Stimulated activated naive CD4-positive, alpha-beta T cell (primary cell): ENCODE results near the gene STT3A.
"Not testable (repeated sequence)": the region's sequence is repeated elsewhere in the genome, so short reads cannot be mapped to it uniquely, and the experiment has no call there.

Source experiments
- DNase-seq, 6 experiments: peaks; one replicate each; lab custom pipeline; 2025; lab: John Stamatoyannopoulos, UW

Gene STT3A

DNA sequence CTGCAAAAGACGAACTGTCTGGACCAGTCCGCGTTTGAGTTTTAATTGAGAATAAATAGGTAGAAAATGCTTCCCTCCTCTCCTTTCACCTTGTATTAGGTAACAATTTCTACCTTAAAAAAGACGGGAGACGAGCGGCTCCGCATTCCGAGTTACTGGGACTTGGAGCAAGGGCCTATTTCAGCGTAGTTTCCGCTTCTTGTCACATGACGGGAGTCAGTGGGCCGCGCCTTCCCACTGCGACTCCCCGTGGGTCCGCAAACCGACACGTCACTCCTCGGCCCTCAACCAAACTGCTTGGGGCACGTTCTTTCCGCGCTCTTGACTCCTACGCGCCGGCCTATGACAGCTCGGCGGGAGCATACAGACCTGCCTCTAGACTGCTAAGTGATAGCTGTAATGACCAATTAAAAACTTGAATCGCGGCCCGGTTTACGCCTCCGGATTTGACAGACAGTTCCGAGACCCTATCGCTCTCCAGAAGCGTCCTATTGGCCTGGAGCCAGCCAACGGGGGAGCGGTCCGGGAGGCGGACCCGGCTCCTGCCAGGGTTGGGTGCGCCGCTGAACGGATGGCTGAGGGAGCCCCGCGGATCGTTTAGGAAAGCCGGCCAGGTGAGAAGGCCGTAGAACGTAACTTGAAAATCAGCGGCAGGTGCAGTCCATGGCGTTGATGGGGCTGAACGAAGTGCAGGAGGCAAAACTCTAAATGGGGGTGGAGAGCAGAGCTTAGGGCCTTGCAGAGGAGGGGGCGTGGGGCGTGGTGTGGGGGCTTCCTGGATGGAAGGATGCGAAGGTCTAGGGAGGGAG is at the start of gene STT3A:
Gene STT3A, plus strand, starts transcription at position 548 of the 809 bp plus-strand sequence. CDS start 3,064 bp downstream, outside the sequence.
- peak; percentile 95 to 99 (median 98) for DNase-seq

DNA sequence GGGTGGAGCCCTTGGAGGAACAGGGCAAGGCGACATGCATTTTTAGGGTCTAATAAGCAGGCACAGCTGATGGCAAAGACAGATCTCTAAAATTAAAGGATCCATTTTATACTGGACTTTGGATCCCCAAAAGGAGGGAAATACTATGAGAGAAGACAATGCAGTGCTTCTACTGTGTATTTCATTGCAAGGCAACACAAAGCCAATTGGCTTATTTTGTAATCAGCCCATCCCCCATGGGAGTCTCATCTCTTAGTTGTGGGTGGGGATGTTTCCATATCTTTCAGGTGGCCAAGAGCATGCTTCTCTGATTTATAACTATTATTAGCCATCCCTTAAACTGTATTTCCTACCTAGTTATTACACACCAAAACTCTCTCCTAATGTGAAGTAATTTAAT is 41.9 kb upstream of the STT3A start:
- no peak for DNase-seq

DNA sequence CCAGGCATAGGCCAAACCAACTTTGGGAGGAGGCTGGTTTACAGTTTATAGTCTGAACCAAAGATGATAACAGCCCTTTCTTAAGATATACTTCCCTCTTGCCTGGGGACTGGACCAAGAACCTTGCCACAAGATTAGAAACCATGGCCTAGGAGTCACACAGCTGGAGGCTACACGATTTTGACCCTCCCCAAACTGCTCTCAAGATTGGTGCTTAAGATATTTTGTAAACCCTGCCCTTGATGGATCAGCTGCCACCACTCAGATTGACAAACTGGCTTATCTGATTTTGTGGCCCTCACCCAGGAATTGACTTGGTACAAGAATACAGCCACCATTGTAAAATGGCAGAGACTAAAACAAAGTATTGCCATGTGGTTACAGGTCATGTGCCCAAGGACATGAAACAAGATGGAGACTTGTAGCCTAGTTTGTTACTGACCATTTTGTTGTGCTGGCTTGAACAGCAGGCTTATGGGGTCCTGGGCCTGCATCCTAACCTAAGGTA is 40.8 kb upstream of the STT3A start:
- DNase-seq, result no peak

DNA sequence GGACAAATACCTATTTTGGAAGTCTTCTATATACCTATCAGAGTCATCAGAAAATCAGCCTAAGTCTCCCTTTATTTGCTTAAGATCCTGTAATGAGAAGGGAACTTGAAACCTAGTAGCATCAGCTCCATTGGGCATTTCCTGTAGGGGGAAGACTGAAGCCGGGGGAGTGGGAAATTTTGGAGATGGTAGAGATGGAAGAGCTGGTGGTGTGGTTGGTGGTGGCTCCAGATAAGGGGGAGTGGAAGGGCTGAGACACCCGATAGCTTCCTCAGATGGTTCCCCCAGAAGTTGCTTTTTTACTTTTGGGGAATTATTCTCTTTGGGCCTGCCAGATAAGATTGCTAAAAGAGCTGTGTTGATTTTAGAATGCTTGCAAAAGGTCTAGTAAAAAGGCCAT is 39.7 kb upstream of the STT3A start:
- DNase-seq, result no peak

DNA sequence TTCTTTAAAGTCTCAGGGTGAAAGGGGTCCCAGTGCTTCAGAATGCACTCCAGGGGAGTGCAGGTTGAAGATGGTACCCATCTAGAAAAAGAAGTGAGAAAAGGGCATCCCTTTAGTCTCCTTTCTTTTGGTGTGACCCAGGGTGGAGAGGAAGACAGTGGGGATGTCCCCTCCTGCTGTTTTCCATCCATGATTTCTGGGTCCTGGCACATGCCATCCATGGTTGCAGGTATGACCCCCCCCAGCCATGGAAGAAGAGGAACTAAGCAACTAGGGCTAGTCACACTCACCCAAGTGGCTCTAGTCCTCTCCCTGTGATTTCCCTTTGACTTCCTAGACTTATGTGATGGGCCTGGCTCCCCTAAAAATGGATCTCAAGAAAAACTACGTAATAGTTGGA is 39.3 kb upstream of the STT3A start:
- DNase-seq, result no peak

DNA sequence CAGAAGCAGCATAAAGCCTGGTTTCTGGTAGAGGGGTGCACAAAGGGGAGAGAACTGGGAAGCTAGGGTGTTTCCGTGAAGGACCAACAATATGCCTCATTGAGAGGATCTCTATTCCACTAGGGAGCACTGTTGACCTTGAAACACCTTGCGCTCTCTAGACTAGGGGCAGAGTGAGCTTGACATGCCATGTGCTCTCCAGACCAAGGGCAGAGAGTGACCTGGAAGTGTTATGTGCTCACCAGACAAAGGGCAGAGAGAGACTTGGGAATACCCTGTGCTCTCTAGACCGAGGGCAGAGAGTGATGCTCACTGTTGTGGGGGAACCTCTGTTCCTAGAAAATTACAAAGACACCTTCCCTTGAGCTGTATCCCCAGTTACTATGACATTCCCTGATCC is 38.6 kb upstream of the STT3A start:
- DNase-seq, result no peak

DNA sequence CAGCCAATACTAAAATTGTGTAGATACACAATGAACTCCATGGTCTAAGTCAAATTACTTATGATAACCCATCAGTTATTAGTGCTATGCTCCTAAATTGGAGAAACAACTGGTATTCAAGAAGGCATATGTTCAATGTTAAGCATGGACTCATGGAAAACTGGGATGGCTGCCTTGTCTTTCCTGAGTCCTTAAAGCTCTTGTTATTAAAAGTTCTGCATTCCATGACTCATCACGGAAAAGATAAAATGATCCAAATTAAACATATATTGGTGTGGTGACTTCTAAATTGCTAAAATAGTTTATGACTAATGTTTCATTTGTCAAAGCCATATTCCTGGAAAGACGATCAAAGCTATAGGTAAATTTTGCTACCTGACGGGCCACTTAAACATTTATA is 32.8 kb upstream of the STT3A start:
- no peak for DNase-seq

DNA sequence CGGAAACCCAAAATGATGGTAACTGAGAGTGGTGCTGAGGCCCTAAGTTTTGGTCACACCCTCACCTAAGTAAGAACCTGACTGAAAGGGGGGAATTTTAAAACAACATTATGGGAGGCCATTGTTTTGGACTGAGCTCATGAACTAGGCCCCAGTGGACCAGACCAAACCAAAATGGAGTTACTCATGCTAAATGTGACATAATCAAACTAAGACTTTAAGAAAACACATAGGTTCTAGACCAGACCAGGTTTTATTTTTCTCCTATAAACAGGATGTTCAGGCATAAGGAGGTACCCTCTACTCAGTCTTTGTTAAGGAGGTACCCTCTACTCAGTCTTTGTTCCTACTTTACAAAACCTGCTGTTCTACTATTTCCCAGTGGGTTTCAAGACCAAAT is 30.7 kb upstream of the STT3A start:
- DNase-seq, result no peak

DNA sequence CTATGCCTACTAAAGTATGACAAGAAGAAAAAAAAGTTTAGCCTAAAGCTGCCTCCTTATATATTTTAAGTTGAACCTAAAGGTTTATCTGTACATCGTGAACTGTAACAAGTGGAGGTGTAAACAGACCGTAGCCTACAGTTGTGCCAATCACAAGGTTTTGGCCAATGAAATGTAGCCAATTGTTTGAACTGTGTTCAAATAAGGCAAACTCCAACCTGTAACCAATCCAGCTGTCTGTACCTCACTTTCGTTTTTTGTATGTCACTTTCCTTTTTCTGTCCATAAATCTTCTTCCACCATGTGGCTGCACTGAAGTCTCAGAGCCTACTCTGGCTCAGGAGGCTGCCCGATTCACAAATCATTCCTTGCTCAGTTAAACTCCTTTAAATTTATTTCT is 30.2 kb upstream of the STT3A start:
- DNase-seq, result no peak

DNA sequence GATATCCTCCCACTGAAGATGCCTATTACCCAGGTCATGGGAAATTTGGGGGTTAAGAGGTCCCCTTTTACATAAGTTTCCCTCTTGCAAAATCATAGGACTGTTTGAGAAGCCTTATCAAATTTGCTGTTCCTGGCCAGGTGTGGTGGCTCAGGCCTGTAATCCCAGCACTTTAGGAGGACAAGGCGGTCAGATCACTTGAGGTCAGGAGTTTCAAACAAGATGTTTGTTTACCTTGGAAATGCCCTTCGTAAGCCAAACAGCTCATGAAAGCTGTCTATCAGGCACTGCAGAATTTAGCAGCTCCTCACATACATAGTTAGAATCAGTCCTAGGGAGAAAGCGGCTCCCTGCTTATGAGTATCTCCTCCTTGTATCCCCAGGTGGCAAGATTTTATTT is 28.3 kb upstream of the STT3A start:
- DNase-seq, result no peak

DNA sequence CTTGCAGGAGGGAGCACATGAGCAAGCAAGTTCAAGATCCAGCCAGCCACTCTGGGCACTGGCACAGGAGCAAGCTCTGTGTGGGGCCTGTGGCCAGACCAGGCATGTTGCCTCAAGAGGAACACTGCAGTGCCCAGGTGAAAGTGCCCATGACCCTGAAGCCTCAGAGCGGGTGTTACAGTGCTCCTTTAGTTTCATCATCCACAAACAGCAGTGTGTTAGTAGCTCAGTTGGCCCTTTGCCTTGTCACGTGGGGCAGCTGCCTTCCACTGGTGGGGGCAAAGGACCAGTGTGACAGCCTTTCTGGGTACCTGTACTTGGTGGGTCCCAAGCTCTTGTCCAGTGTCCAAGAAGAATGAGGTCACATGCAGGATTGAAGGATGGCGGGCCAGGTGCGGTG is 26.4 kb upstream of the STT3A start:
- DNase-seq, result no peak

DNA sequence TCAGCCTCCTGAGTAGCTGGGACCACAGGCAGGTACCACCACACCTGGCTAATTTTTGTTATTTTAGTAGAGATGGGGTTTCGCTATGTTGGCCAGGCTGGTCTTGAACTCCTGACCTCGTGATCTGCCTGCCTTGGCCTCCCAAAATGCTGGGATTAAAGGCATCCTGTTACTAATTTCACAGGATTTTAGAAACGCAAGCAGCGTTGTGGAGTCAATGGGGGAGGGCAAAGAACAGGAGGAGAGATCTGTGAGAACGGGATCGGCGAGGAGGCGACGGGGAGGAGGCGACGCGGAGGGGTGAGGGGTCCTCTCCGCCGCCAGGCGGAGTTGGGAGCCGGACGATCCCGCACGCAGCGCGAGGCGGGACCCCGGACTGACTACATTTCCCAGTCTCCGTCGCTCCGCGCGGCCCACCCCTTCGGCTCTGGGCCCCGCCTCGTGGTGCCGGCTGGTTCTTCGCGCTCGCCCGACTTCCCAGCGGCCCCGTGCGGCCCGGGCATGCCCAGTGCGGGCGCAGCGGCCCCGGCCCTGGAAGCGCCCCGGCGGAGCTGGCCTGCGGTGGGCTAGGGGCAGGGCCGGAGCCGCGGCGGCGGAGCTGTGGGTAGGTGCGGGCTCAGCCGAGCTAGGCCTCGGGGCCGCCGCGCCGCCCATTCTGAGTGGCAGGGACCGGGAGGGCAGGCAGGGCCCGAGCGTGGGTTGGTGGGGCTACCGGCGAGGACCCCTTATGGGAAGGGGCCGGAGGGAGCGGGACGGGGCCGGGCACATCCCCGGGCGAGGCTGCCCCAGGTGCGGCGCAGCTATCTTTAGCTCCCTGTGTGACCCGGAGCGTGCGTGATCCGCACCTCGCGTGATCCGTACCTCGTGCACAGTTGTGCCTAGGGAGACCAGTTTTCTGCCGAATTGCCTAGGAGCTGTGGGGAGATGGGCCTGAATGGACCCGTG is 23.4 kb upstream of the STT3A start, which contains the start of gene EI24:
Gene EI24, plus strand, starts transcription at position 508 of the 945 bp plus-strand sequence. CDS start 3,051 bp downstream, outside the sequence.
- DNase-seq, result peak; percentile 69 to 82 (median 78)

DNA sequence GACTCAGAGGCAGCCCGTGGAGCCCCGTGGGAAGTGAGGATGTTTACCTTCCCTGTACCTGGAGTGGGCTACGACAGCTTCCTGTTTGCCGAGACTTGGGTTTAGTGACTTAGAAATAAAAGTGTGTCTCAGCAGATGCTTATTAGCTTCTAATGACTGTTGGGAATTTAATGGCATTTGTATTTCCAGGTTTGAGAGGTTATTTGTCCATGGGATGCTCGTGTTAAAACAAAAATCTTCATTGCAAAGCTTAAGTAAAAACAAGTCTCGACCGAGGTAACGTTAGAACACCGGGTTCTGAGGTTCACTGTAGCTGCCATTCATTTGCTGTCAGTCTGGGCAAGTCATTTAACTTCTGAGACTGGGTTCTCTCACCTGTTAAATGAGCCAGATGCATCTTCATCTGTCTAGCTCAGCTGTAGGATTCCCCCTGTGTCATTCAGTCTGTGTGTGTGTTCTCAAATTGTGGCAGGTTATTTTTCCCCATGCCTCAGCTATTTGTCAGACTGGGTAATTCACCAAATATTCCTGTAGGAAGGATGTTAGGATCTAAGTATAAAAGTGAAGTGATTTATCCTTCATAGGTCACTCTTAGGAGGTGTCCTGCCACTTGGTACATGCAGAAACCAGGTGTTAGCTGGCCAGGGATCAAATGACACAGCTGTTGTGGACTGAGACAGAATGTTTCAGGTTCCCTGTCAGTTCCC is 22.6 kb upstream of the STT3A start:
- DNase-seq, result no peak

DNA sequence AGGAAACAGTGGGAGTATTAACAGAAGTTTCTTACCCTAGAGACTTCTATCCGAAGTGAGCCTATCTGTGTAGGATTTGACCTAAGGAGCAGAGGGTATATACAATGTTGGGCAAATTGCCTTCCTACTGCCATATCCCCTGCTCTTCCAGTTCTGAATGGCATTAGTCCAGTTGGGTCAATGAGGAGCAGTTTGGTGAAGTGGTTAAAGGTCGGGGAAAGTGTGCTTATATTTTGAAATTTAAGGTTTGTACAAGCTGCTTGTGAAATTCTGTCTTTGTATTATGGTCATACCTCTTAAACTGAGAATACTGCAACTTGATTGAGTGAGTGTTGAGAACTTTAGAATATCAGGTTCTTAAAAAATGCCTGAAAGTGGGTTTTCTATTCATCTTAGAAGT is 21.7 kb upstream of the STT3A start:
- no peak for DNase-seq

DNA sequence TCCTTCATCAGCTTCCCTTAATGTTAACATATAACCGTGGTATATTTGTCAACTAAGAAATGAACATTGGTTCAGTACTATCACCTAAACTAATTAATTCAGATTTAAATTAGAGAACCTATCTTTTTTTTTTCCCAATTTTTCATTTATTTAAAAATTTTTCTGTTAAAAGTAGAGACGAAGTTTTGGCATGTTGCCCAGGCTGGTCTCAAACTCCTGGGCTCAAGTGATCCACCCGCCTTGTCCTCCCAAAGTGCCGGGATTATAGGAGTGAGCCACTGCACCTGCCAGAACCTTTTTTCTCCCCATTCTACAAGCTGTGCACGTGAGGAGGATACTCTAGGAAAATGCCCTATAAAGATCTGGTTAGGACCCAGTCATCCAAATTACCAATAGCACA is 19.7 kb upstream of the STT3A start:
- no peak for DNase-seq

DNA sequence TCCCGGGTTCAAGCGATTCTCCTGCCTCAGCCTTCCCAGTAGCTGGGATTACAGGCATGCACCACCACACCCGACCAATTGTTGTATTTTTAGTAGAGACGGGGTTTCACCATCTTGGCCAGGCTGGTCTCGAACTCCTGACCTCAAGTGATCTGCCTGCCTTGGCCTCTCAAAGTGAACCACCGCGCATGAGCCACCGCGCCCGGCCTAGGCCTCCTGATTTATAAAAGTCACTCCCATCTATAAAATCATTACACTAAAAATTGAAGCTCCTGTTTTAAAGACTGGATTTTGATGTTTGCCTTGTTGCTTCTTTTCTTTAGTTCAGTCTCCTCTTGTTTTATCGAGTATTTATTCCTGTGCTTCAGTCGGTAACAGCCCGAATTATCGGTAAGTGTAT is 15.5 kb upstream of the STT3A start:
- DNase-seq, result not testable (repeated sequence)

DNA sequence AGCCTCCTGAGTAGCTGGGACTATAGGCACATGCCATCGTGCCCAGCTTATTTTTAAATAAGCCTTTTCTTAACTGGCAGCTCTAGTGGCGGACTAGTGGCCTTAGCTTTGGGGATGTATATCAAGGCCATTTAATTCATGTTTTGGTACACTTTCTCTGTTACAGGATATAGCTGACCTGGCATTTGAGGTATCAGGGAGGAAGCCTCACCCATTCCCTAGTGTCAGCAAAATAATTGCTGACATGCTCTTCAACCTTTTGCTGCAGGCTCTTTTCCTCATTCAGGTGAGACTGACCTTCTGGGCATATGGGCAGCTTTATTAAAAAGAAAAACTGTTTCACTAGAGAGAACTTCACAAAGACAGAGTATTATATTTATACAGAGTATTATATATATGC is 13.9 kb upstream of the STT3A start:
- DNase-seq, result no peak

DNA sequence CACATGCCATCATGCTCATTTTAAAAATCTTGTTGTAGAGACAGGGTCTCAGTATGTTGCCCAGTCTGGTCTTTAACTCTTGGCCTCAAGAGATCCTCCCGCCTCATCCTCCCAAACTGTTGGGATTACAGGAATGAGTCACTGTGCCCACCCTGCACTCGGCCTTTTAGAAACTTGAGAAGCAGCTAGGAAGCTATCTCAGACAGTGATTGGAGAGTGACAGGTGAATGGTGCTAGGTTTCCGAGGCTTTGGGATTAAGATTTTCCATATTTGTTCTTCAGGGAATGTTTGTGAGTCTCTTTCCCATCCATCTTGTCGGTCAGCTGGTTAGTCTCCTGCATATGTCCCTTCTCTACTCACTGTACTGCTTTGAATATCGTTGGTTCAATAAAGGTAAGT is 12.8 kb upstream of the STT3A start:
- DNase-seq, result no peak

DNA sequence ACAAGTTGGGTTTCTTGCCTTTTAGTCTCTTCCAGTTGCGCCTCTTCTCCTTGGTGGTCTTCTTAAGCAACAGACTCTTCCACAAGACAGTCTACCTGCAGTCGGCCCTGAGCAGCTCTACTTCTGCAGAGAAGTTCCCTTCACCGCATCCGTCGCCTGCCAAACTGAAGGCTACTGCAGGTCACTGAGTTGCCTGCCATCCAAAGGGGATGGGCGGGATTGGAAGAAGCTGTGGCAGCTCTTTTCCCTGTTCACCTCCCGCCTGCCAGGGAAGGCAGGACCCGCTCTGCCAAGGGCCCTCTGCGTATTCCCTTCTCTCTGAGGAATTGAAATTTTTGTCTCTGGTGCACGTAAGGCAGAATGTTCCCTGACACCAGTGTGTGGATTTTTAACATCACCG is 9.2 kb upstream of the STT3A start:
- DNase-seq, result no peak

DNA sequence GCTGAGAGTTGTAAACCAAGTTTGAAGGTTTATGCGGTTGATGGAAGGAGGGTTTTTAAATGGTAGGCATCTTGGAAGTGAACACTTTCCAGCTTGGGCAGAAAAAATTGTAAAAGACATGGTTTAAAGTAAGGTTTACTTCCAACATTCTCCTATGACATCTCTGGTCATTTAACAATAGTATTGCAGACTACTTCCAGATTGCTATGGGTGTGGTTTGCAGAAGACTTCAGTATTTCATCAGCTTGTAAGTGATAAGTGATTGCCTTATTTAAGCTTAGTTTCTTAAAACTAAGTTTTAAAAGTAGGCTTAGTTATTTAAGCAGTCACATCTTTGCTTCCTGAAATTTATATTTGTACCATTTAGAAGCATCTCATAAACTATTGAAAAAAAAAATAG is 7.2 kb upstream of the STT3A start:
- DNase-seq, result no peak

DNA sequence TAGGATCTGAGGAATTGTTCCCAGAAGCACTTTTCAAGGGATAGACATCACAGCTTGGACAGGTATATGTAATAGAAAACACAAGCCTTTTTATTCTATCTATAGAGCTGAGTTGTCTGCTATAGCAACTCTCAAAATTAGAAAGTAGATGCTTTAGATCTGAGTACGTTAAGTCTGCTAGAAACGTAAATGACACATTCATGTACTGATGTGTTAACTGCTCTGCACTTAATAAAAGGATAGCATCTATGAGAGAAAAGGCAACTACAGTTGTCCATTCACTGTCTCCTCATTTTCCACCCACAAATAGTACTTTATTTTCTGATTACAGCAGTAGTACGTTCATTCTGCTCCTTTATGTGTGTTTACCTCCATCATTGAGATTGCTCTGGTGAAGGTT is 6.0 kb upstream of the STT3A start:
- no peak for DNase-seq

DNA sequence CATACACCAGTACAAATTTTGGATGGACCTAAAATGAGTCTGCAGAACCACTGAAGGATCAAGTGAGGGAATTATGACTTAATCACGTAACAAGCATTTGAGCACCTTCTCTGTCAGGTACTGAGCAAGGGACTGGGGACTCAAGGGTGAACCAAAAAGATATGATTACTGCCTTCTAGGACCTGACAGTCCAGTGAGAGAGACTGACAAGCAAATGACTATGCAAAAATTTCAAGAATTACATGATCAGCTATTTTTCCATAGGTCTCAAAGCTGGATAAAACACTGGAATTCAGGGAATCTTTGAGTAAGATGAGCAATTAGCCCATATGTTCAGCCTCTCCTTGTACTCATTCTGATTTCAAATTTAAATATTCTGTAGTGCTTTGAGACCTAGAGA is 5.2 kb upstream of the STT3A start:
- DNase-seq, result no peak
